ENCODE results near the gene ILDR2.

The ILDR2 gene

GRCh38 chr1:166876540-166876838 lies 98.9 kb downstream of the ILDR2 start:
- no peak for TF ChIP-seq CTCF (conservative IDR thresholded peaks at IDR 0.05; ENCODE audit: low read depth, low read length)
- H3K4me3 ChIP-seq (ENCODE audit: low read length) = peak overlapping the region; percentile 72
- no peak for DNase-seq (ENCODE audit: low read depth)

- H3K4me3 ChIP-seq (ENCODE audit: low read length) = peak within 1 kb of the TSS; percentile 72
- TF ChIP-seq CTCF (conservative IDR thresholded peaks at IDR 0.05; ENCODE audit: low read depth, low read length) = no peak
- DNase-seq (ENCODE audit: low read depth) = peak; percentile 92
Measured at GRCh38 chr1:166875734-166876539, 99.4 kb downstream of the ILDR2 start, which contains the start of gene TADA1. TADA1 (minus strand) TSS chr1:166876264; CDS start chr1:166876233, 31 bp downstream.

- TF ChIP-seq CTCF (conservative IDR thresholded peaks at IDR 0.05; ENCODE audit: low read depth, low read length) = no peak
- DNase-seq (ENCODE audit: low read depth) = no peak
- peak overlapping the region; percentile 72 for H3K4me3 ChIP-seq (ENCODE audit: low read length)
Measured at GRCh38 chr1:166875302-166875733, 100.0 kb downstream of the ILDR2 start.

- no peak for TF ChIP-seq CTCF (conservative IDR thresholded peaks at IDR 0.05; ENCODE audit: low read depth, low read length)
- DNase-seq (ENCODE audit: low read depth) = no peak
- no peak overlapping the region for H3K4me3 ChIP-seq (ENCODE audit: low read length)
Measured at GRCh38 chr1:166874464-166874863, 100.9 kb downstream of the ILDR2 start.

- no peak for DNase-seq (ENCODE audit: low read depth)
- no peak overlapping the region for H3K4me3 ChIP-seq (ENCODE audit: low read length)
- no peak for TF ChIP-seq CTCF (conservative IDR thresholded peaks at IDR 0.05; ENCODE audit: low read depth, low read length)
Measured at GRCh38 chr1:166870584-166870983, 104.8 kb downstream of the ILDR2 start.

- DNase-seq (ENCODE audit: low read depth) = no peak
- no peak for TF ChIP-seq CTCF (conservative IDR thresholded peaks at IDR 0.05; ENCODE audit: low read depth, low read length)
Measured at GRCh38 chr1:166869318-166870099, 105.8 kb downstream of the ILDR2 start.

More at GRCh38 chr1:166869318-166870099, 105.8 kb downstream of the ILDR2 start:
- no peak overlapping the region for H3K4me3 ChIP-seq (ENCODE audit: low read length)
